ENCODE results near the gene ARMC8. TPM values are rescaled to one million over a fixed set of nuclear protein-coding genes. Genes with fewer than 3 reads are reported as not detected.

ARMC8 gene
- total RNA-seq, 2 donors from 2014 or later: 82.7 to 189 TPM

- peak overlapping the region; percentile 62 to 67 for H3K27ac ChIP-seq
- no peaks in the 10 kb centered on the region for H3K27me3 ChIP-seq (replicated peaks; ENCODE audit: insufficient read depth)
- H3K9me3 ChIP-seq: no peaks in the 10 kb centered on the region
- TF ChIP-seq, protein P1, sequence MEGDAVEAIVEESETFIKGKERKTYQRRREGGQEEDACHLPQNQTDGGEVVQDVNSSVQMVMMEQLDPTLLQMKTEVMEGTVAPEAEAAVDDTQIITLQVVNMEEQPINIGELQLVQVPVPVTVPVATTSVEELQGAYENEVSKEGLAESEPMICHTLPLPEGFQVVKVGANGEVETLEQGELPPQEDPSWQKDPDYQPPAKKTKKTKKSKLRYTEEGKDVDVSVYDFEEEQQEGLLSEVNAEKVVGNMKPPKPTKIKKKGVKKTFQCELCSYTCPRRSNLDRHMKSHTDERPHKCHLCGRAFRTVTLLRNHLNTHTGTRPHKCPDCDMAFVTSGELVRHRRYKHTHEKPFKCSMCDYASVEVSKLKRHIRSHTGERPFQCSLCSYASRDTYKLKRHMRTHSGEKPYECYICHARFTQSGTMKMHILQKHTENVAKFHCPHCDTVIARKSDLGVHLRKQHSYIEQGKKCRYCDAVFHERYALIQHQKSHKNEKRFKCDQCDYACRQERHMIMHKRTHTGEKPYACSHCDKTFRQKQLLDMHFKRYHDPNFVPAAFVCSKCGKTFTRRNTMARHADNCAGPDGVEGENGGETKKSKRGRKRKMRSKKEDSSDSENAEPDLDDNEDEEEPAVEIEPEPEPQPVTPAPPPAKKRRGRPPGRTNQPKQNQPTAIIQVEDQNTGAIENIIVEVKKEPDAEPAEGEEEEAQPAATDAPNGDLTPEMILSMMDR (IDR thresholded peaks at IDR 0.05): no peak
- peaks cover 10% of the 10 kb centered on the region for H3K36me3 ChIP-seq
- peak; percentile 38 for ATAC-seq (ENCODE audit: insufficient number of reproducible peaks, low FRiP score, low read depth)
- H3K4me1 ChIP-seq (ENCODE audit: control insufficient read depth in 1 of 2, low read depth in 2 of 2): peaks cover 11 to 24% of the 10 kb centered on the region in 2 donors
- no peak for DNase-seq (ENCODE audit: low spot score)
- H3K4me3 ChIP-seq: peak overlapping the region; percentile 92
Observed at GRCh38 chr3:138173769-138174420, 13.2 kb upstream of the ARMC8 start.

DNA sequence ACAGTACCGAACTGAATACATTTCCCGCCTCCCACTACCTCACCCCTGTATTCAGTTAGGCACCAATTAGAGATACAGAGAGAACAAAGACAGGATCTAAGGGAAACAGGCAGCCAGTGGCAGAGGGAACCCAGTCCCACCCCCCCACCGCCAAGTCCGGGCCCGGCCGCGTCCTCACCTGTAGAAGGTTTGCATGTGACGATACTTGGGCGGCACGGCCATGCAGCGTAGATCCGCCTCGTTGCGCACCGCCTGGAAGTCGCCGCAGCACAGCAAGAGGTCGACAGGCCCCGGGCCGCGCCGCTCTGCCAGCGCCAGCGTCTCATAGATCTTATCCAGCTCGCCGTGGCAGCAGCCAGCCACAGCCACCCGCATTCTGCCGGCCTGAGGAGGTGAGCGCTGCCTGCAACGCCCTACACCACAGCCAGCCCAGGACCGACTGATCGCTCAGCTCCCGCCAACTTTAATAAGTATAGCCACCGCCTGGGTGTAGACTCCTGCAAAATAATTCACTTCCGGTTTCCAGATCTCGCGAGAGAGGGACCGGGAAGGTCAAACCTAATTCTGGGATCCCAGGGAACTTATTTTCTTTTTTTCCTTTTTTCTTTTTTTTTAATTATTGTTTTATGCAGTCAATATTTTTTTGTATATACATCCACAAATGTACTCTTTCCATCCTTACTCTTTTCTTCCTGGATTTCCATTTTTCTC is 12.5 kb upstream of the ARMC8 start, which contains the start of gene DBR1:
Gene DBR1 (minus strand): TSS at position 501 of the 711 bp plus-strand sequence. CDS start 126 bp downstream, at position 375.
- Histone ChIP-seq H3K27ac (peak within 1 kb of the TSS; percentile 62 to 67), H3K9me3 (no peaks in the 10 kb centered on the region), H3K27me3 (replicated peaks; ENCODE audit: insufficient read depth) (no peaks in the 10 kb centered on the region), H3K36me3 (peaks cover 7% of the 10 kb centered on the region), H3K4me3 (peak within 1 kb of the TSS; percentile 92), H3K4me1 (ENCODE audit: control insufficient read depth in 1 of 2, low read depth in 2 of 2) (peaks cover 11 to 24% of the 10 kb centered on the region in 2 donors)
- ATAC-seq (ENCODE audit: insufficient number of reproducible peaks, low FRiP score, low read depth) (peak; percentile 90), DNase-seq (ENCODE audit: low spot score) (peak; percentile 54)
- TF ChIP-seq, protein P1 (IDR thresholded peaks at IDR 0.05): no peak

GRCh38 chr3:138180375-138181029 is 6.6 kb upstream of the ARMC8 start:
- ATAC-seq (ENCODE audit: insufficient number of reproducible peaks, low FRiP score, low read depth) (no peak), DNase-seq (ENCODE audit: low spot score) (no peak)
- no peaks in the 10 kb centered on the region for H3K27me3 ChIP-seq (replicated peaks; ENCODE audit: insufficient read depth)
- H3K27ac ChIP-seq: no peak overlapping the region
- H3K4me3 ChIP-seq: no peak overlapping the region
- H3K9me3 ChIP-seq: no peaks in the 10 kb centered on the region
- H3K4me1 ChIP-seq (ENCODE audit: control insufficient read depth in 1 of 2, low read depth in 2 of 2): no peaks in the 10 kb centered on the region
- TF ChIP-seq, protein P1 (IDR thresholded peaks at IDR 0.05): peak; percentile 13
- no peaks in the 10 kb centered on the region for H3K36me3 ChIP-seq

DNA sequence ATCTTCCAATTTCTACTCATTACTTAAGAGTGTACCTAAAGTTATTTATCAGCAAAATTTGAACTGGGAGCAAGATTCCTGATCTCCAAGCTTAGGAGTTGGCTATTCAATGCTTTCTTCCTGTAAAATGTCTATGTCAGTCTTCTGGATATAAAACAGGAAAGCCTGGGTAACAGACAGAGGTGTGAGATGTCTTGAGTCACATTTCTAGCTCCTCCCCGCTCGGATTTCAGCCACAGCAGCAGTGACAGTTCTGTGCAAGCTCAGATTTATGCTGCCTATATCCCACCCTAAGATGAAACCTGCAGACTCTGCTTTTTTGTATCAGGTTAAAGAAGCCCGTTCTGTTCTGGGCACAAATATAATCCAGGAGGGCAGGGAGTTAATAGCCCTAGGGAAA is 2.1 kb upstream of the ARMC8 start:
- Histone ChIP-seq H3K36me3 (no peaks in the 10 kb centered on the region), H3K9me3 (no peaks in the 10 kb centered on the region), H3K27me3 (replicated peaks; ENCODE audit: insufficient read depth) (no peaks in the 10 kb centered on the region), H3K27ac (no peak overlapping the region), H3K4me3 (no peak overlapping the region), H3K4me1 (ENCODE audit: control insufficient read depth in 1 of 2, low read depth in 2 of 2) (peaks cover 15 to 21% of the 10 kb centered on the region in 2 donors)
- ATAC-seq (ENCODE audit: insufficient number of reproducible peaks, low FRiP score, low read depth) (no peak), DNase-seq (ENCODE audit: low spot score) (no peak)
- TF ChIP-seq, protein P1 (IDR thresholded peaks at IDR 0.05): no peak

DNA sequence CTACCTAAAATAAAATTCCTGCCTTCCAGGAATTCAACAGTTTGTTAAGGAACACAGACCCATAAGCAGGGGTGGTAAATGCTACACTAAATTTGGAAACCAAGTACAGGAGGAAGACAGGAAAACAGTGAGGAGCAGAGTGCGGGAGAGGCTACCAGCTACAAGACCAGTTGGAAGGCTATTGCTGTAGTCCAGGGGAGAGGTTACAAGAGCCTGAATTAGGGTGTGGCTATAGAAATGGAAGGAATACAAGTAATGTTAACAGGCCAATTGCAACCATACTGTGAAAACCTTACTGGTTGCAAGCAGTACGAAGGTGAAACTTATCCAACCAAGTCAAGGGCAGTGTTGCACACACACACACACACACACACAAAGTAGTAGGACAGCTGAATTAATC is 880 bp upstream of the ARMC8 start:
- peaks cover 23 to 34% of the 10 kb centered on the region in 2 donors for H3K4me1 ChIP-seq (ENCODE audit: control insufficient read depth in 1 of 2, low read depth in 2 of 2)
- H3K27ac ChIP-seq: peak overlapping the region in 1 of 2 donors; percentile 94
- DNase-seq (ENCODE audit: low spot score): no peak
- no peaks in the 10 kb centered on the region for H3K27me3 ChIP-seq (replicated peaks; ENCODE audit: insufficient read depth)
- H3K36me3 ChIP-seq: peaks cover 5% of the 10 kb centered on the region
- TF ChIP-seq, protein P1 (IDR thresholded peaks at IDR 0.05): no peak
- peak overlapping the region; percentile 79 for H3K4me3 ChIP-seq
- no peaks in the 10 kb centered on the region for H3K9me3 ChIP-seq
- no peak for ATAC-seq (ENCODE audit: insufficient number of reproducible peaks, low FRiP score, low read depth)

Measured in thoracic aorta (tissue), 2 donors.